K562 (cell line): ENCODE data around the gene HDAC1. TPM values are rescaled to one million over a fixed set of nuclear protein-coding genes. Genes with fewer than 3 reads are reported as not detected.

ENCODE experiments used
- ATAC-seq: fragments of 200-7000 bp; cut with Tn5 transposase; 3 replicates; pipeline ENCODE4 v1.9.1; 2020; ENCODE audit warnings: moderate library complexity
- BruUV-seq: library from RNA; stranded (reverse); fragments of 400-500 nt; replicated peaks from 2 replicates; lab custom pipeline; 2021; lab: Mats Ljungman, UMichigan
- CTCF ChIA-PET: fragments of 300-600 bp; formaldehyde crosslinking; extraction: SDS; loops from one replicate; lab custom pipeline; 2021; ENCODE audit warnings: low intra/inter-chr PET ratio; lab: Yijun Ruan, JAX
- POLR2A ChIA-PET: fragments of 300-600, 350-650 bp; sonication (Branson Sonifier 250); formaldehyde crosslinking; extraction: SDS; loops from one replicate; lab custom pipeline; 2021; ENCODE audit warnings: antibody characterized with exemption, inconsistent platforms; lab: Yijun Ruan, JAX
- DNase-seq, 4 experiments: peaks; one replicate each; pipeline versions ENCODE4 v3.0.0 to v3.0.0-alpha.2; 2011 to 2018; ENCODE audit warnings: low spot score in 3 of 4, mixed read lengths in 3 of 4; ENCODE audit errors: extremely low read depth in 1 of 4
- FAIRE-seq: peaks from 2 replicates; lab custom pipeline; 2011; peaks lifted over from hg19 to GRCh38; lab: Jason Lieb, UNC
- H2AFZ ChIP-seq: 2 replicates; pipeline ENCODE4 v1.6.0; 2011; ENCODE audit warnings: low read depth, low read length, control low read depth, inconsistent platforms
- H3K27ac ChIP-seq: fragments of 200-600 bp; 3 replicates; pipeline ENCODE4 v1.8.0; 2011; ENCODE audit warnings: low read depth, mild to moderate bottlenecking, control low read depth, inconsistent platforms, low read length, moderate library complexity, mixed read lengths; ENCODE audit errors: extremely low read depth
- H3K27me3 ChIP-seq, 2 experiments: fragments of 300-600 bp in 1 of 2; 2 replicates in 1 of 2; 3 replicates in 1 of 2; pipeline versions ENCODE4 v1.6.0 to v1.8.0; 2011; ENCODE audit warnings: inconsistent platforms in 2 of 2, low read length in 2 of 2, mild to moderate bottlenecking in 1 of 2, mixed read lengths in 1 of 2, moderate library complexity in 1 of 2; ENCODE audit not compliant: control insufficient read depth in 2 of 2, insufficient read depth in 2 of 2
- H3K36me3 ChIP-seq: fragments of 300-600 bp; 3 replicates; pipeline ENCODE4 v1.8.0; 2011; ENCODE audit warnings: mild to moderate bottlenecking, low read length, inconsistent platforms; ENCODE audit not compliant: control insufficient read depth, insufficient read depth
- H3K4me1 ChIP-seq, 2 experiments: fragments of 200-600 bp in 1 of 2; replicated peaks in 1 of 2; 2 replicates in 1 of 2; 3 replicates in 1 of 2; pipeline versions ENCODE4 v1.5.1 to v1.8.0; 2011; ENCODE audit warnings: inconsistent platforms in 2 of 2, low read length in 2 of 2, mild to moderate bottlenecking in 1 of 2, mixed read lengths in 1 of 2, moderate library complexity in 1 of 2; ENCODE audit not compliant: control insufficient read depth in 2 of 2, insufficient read depth in 2 of 2
- H3K4me2 ChIP-seq: 2 replicates; pipeline ENCODE4 v1.6.1; 2011; ENCODE audit warnings: low read length, control low read depth, inconsistent platforms, mixed read lengths; ENCODE audit not compliant: insufficient read depth
- H3K4me3 ChIP-seq: fragments of 200-600 bp; sonication (generic), shearing (Covaris generic); 2 replicates; pipeline ENCODE4 v1.5.1; 2016; ENCODE audit warnings: control low read depth, inconsistent platforms
- H3K79me2 ChIP-seq: fragments of 200-600 bp; 3 replicates; pipeline ENCODE4 v1.8.0; 2011; ENCODE audit warnings: low read length, inconsistent platforms; ENCODE audit not compliant: control insufficient read depth, insufficient read depth
- H3K9ac ChIP-seq, 2 experiments: 2 replicates each; pipeline versions ENCODE4 v1.6.0 to v1.6.1; 2011; ENCODE audit warnings: low read depth in 2 of 2, low read length in 2 of 2, control low read depth in 1 of 2, inconsistent platforms in 1 of 2, mild to moderate bottlenecking in 1 of 2, mixed read lengths in 1 of 2; ENCODE audit not compliant: insufficient read depth in 1 of 2
- H3K9me1 ChIP-seq: one replicate; pipeline ENCODE4 v1.6.0; 2011; ENCODE audit warnings: inconsistent platforms, mild to moderate bottlenecking, low read length, moderate library complexity; ENCODE audit not compliant: control insufficient read depth, insufficient read depth
- H3K9me3 ChIP-seq: replicated peaks from 2 replicates; pipeline ENCODE4 v1.5.1; 2011; ENCODE audit warnings: low read depth, low read length, inconsistent platforms; ENCODE audit not compliant: control insufficient read depth, insufficient read depth
- H4K20me1 ChIP-seq: replicated peaks from 2 replicates; pipeline ENCODE4 v1.6.1; 2011; ENCODE audit warnings: low read length, inconsistent platforms, mixed read lengths; ENCODE audit not compliant: control insufficient read depth, insufficient read depth
- KLF6 ChIP-seq: fragments of 250-450 bp; sonication (Bioruptor Pico); IDR thresholded peaks from 2 replicates; pipeline ENCODE4 v1.4.0; 2020; ENCODE audit warnings: mild to moderate bottlenecking, moderate library complexity, borderline replicate concordance
- POLR2G ChIP-seq: fragments of 200-400 bp; formaldehyde crosslinking; IDR thresholded peaks from 2 replicates; pipeline ENCODE4 v1.6.1; 2017; ENCODE audit warnings: low read depth, mild to moderate bottlenecking, antibody characterized with exemption, low read length, moderate library complexity
- RBFOX2 ChIP-seq: fragments of 200-400 bp; formaldehyde crosslinking; IDR thresholded peaks from 2 replicates; pipeline ENCODE4 v1.6.1; 2017; ENCODE audit warnings: low read depth, mild to moderate bottlenecking, low read length, moderate library complexity
- TEAD4 ChIP-seq, 2 experiments: sonication (generic) in 1 of 2; formaldehyde crosslinking in 1 of 2; IDR thresholded peaks; 2 replicates each; pipeline versions ENCODE4 v1.6.1 to v1.8.0; 2012 to 2022; ENCODE audit warnings: borderline replicate concordance in 1 of 2, inconsistent platforms in 1 of 2, low read length in 1 of 2, mild to moderate bottlenecking in 1 of 2, missing genetic modification reagents in 1 of 2
- WGBS: fragments of 100-300 bp; shearing (Covaris generic); methylation state at CpG from one replicate; pipeline ENCODE4 v1.1.6; 2016; ENCODE audit warnings: low coverage, mixed read lengths; ENCODE audit not compliant: insufficient coverage; ENCODE audit errors: missing lambda C conversion rate; 5-methylcytosine and 5-hydroxymethylcytosine counted together
- in situ Hi-C: fragments of 300-500 bp; cut with MboI; formaldehyde crosslinking; loops from 4 replicates; pipeline ENCODE4 v1.15.0; 2018; ENCODE audit warnings: inconsistent platforms, mixed read lengths
- intact Hi-C: fragments of 100-400 bp; cut with micrococcal nuclease; formaldehyde crosslinking; loops from 2 replicates; pipeline ENCODE4 v1.14.2; 2022
- polyA plus RNA-seq, 8 experiments: library from polyadenylated mRNA; depleted of rRNA in 4 of 8; stranded (reverse) in 5 of 8; unstranded in 3 of 8; fragments of >200 nt; fragmentation: Nextera tagmentation in 2 of 8; fragmentation: Illumina TruSeq in 1 of 8; extraction: Ambion mirVana in 2 of 8; extraction: Trizol in 1 of 8; gene quantifications; 2 replicates each; pipeline versions ENCODE4 v1.2.1 to v1.2.3, GENCODE V29; 2011 to 2014; ENCODE audit warnings: inconsistent platforms in 1 of 8, missing spikeins in 1 of 8
- total RNA-seq, 7 experiments: library from RNA; depleted of rRNA in 6 of 7; stranded (reverse); fragments of >200 nt in 6 of 7; fragmentation: Illumina TruSeq in 2 of 7; extraction: Trizol in 2 of 7; gene quantifications; 2 replicates each; pipeline versions ENCODE4 v1.2.1 to v1.2.3, GENCODE V29; 2011 to 2021; ENCODE audit warnings: low replicate concordance in 1 of 7

Gene HDAC1
- total and polyA plus RNA-seq, 9 of the 15 experiments (the other 6 are each of a cell fraction or from before 2014, with no cell fraction given), result 169 to 384 (median 193) TPM

GRCh38 chr1:32376199-32376598 lies 84.3 kb downstream of the HDAC1 start:
- TF ChIP-seq RBFOX2 (peak; percentile 53), POLR2G (peak; percentile 60), KLF6 (CRISPR knock-in tag) (no peak), TEAD4 (IDR thresholded peaks at IDR 0.05; ENCODE audit: low read length) (no peak), TEAD4 (CRISPR knock-in tag; IDR thresholded peaks at IDR 0.05; ENCODE audit: borderline replicate concordance) (no peak)
- peak overlapping the region in 1 of 2 experiments; percentile 54; a peak in 1 of 4 replicates for H3K9ac ChIP-seq
- no peaks in the 10 kb centered on the region for H3K4me1 ChIP-seq
- no peak overlapping the region for H3K4me3 ChIP-seq
- H3K27me3 ChIP-seq, result no peaks in the 10 kb centered on the region
- no peak overlapping the region for H3K4me2 ChIP-seq
- H3K27ac ChIP-seq, result no peak overlapping the region
- no peaks in the 10 kb centered on the region for H3K79me2 ChIP-seq
- ATAC-seq, result no peak
- no peaks in the 10 kb centered on the region for H3K9me1 ChIP-seq
- ChIA-PET CTCF (no interaction called here), POLR2A (interaction anchor here (0.6 to 4.7 kb wide), 8 partner anchors 9 to 40 kb away, joined by 3 to 62 read pairs (median 4); partner anchors contain the start of genes BSDC1 and MARCKSL1)
- H4K20me1 ChIP-seq, result 0 out of 2 replicates have a peak, but pooled peaks cover 5% of the 10 kb centered on the region
- no peak overlapping the region for H2AFZ ChIP-seq
- no peak for DNase-seq
- 93% methylated on average over 11 of the region's 11 CpGs for WGBS
- H3K9me3 ChIP-seq, result no peaks in the 10 kb centered on the region
- intact Hi-C loops (no loop called here), in situ Hi-C loops (no loop called here)
- FAIRE-seq, result no peak
- peaks cover 96% of the 10 kb centered on the region for H3K36me3 ChIP-seq
- BruUV-seq, result no TSS peak
